GM21825 (cell line): ENCODE data around the gene SLC25A18.

Source experiments
- ATAC-seq: cut with Tn5 transposase; IDR thresholded peaks from one replicate; pipeline ENCODE4 v1.9.1; 2021; ENCODE audit warnings: mild to moderate bottlenecking, moderate library complexity; ENCODE audit not compliant: unreplicated experiment

The SLC25A18 gene

DNA sequence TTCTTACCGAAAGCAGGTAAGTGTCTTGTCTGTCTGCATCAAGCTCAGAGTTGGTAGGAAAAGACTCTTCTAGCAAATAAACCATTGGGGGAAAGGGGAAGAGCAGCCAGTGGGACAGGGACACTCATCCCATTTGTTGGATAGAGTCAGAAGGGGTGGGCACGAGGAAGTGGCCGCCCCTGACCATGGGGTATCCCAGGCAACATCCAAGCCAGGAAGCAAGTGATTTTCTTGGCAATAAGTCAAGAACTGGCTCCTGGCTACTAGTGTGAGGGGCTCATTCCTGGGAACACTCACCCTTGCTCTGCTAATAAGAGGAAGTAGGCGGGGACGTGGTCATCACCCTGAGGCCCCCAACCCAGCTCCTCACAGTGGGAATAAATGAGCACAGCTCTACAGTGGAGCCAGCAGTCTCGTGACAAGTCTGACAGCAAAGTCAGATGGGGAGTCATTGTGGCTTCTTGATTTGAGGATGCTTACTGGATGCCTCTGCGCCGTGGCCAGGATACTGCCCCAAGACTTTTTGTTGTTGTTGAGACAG, 6.7 kb downstream of the SLC25A18 start:
- ATAC-seq, result no peak

- ATAC-seq, result no peak
Observed at GRCh38 chr22:17570851-17571631, 7.7 kb downstream of the SLC25A18 start.

- ATAC-seq, result no peak
Observed at GRCh38 chr22:17575151-17575550, 11.9 kb downstream of the SLC25A18 start.

DNA sequence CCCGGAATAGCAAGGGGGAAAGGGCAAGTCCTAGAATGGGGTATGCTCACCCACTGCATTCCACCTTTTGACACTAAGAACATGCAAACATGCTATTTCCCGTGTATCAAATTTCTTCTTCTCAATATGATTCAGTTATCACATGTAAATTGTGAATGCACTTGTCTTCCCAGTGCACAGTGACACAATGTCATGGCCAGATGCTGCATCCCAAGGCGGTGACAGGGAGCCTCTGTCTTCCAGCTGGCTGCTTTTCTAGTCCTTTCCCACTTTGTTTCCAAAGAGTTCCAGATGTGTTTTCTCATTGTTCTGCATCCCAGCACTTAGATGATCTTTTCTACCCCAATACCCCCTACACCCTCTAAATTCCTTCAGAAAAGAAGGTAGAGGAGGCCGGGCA, 12.4 kb downstream of the SLC25A18 start:
- ATAC-seq, result no peak

DNA sequence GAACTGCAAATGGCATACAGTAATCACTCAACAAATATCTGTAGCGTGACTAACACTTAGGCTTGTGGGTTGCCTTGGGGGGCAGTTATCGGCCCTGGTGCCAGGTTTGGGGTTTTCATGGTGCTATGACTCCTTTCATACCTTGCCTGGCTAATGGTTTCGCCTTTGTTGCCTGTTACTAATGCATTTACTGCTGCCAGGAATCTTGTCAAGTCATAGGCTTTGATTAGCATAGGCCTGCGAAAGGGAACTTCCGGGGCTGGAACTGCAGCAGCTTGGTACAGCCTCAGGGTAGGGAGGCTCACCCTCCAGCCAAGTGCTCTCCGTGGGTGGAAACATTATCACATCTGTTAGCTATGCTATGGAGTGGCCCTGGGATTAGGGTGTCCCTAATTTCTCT, 13.2 kb downstream of the SLC25A18 start:
- no peak for ATAC-seq

GRCh38 chr22:17578136-17578754, 14.9 kb downstream of the SLC25A18 start:
- ATAC-seq, result no peak

DNA sequence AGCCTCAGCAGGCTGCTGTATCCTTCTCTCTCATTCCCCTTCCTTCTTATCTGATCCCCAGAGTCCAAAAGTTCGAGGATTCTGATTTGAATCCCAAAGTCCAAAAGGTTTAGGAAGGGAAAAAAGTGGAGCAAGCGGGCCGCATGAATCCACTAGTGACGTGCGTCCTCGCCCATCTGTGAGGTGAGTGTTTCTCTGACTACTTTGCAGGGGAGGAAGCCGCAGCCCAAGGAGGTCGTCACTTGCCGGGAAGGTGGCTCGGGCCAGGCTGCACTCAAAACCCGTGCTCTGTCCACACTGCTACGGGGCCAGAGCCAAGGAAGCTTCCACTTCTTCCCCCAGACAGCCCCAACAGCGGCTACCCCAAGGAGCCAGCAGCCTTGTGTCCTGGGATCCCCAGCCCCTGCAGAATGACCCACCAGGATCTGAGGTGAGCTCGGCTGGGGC, 16.3 kb downstream of the SLC25A18 start:
- ATAC-seq, result no peak

GRCh38 chr22:17580441-17581031, 17.2 kb downstream of the SLC25A18 start:
- no peak for ATAC-seq

DNA sequence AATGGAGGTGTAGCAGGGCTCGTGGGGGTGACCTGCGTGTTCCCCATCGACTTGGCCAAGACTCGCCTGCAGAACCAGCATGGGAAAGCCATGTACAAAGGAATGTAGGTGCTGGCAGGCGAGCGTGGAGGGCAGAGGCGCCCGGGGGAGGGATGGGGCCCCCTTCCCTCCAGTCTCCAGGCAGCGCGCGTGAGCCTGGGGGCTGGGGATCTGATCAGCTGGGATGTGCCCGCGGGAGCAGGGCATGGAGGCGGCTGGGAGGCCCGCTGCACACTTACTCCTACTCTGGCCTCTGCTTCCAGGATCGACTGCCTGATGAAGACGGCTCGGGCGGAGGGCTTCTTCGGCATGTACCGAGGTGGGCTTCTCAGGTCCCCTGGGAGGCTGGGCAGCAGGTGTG, 17.8 kb downstream of the SLC25A18 start:
- no peak for ATAC-seq

DNA sequence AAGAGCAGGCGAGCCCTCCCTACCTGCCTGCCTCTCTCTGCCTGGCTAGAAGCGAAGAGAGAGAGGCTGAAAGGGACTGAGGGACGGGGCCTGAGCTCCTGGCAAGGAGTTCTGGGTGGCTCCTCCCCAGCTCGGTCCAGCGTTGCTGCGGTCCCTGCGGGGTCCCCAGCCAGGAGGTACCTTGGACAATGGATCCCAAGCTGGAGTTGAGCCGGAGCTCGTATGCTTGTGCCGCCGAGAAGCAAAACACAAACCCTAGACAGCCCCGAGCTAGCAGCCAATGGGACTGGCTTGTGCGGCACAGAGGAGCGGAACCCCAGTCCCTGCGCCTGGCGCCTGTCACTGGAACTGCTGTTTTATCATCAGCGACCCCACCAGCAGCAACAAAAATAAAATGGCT, 18.3 kb downstream of the SLC25A18 start:
- no peak for ATAC-seq

GRCh38 chr22:17583151-17583550, 19.9 kb downstream of the SLC25A18 start:
- ATAC-seq, result no peak

DNA sequence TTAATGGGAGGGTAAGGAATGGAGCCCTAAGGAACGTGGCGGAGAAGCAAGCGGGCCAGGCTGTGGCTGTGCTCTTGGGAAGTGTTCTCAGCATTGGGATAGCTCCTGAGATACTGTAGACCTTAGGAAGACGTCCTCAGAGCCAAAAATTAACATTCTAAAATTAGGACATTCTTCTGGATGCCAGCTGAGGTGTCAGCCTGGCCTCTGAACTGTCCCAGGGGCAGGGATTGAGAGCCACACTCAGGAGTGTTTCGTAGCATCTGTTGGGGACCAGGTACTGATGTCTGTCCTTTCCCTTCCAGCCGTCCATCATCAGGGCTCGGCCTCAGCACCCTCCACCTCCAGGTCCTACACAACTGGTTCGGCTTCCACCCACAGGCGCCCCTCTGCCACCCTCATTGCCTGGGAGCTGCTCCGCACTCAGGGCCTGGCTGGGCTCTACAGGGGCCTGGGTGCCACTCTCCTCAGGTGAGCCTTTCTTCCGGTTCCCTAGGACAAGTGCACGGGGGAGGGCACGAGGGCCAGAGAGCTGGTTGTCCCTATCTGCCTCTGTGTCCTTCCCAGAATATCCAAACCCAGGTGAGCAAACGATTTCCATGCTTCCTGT, 23.6 kb downstream of the SLC25A18 start:
- no peak for ATAC-seq

- ATAC-seq, result no peak
Observed at GRCh38 chr22:17587629-17588028, 24.3 kb downstream of the SLC25A18 start.

DNA sequence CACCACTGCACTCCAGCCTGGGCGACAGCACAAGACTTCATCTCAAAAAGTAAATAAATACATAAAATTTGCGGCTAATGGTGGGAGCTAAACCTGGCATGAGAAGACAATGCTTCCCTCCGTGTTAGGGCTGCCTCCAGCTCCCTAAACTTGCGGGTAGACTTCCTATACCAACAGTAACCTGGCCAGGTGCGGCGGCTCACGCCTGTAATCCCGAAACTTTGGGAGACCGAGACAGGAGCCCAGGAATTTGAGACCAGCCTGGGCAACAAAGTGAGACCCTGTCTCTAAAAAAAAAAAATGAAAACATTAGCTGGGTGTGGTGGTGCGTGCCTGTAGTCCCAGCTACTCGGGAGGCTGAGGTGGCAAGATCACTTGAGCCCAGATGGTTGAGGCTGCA, 25.3 kb downstream of the SLC25A18 start:
- ATAC-seq, result no peak

- no peak for ATAC-seq
Observed at GRCh38 chr22:17589810-17590375, 26.6 kb downstream of the SLC25A18 start.

DNA sequence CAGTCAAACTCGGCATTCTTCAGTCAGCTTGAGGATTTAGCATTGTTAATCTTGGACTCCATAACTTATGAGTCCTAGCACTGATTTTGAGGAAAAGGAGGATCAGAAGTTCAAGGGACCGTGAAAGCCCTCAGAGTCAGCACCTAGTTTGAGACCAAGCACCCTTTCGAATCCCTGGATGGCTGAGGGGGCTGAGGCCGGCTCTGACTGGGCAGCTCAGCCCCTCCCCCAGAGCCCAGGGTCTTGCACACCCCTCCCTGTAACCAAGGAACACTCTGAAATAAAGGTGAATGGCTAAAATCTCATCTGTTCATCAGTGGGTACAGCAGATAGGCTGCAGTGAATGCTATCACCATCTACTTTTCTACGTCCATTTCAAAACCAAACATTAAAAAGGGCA, 27.3 kb downstream of the SLC25A18 start:
- no peak for ATAC-seq

GRCh38 chr22:17592201-17592600, 28.9 kb downstream of the SLC25A18 start:
- ATAC-seq, result no peak

- no peak for ATAC-seq
Observed at GRCh38 chr22:17596226-17596625, 32.9 kb downstream of the SLC25A18 start.

GRCh38 chr22:17597217-17597616, 33.9 kb downstream of the SLC25A18 start:
- ATAC-seq, result no peak

GRCh38 chr22:17598318-17598717, 35.0 kb downstream of the SLC25A18 start:
- ATAC-seq, result no peak

- ATAC-seq, result no peak
Observed at GRCh38 chr22:17601031-17601430, 37.7 kb downstream of the SLC25A18 start.
